GM12872 (cell line): Measurements from ENCODE around the gene MEOX1.

Experiments
- CTCF ChIP-seq: IDR thresholded peaks from 3 replicates; pipeline ENCODE4 v1.5.1; 2011; ENCODE audit warnings: low read depth, mild to moderate bottlenecking, low read length, moderate library complexity; ENCODE audit not compliant: insufficient read depth

MEOX1 gene

GRCh38 chr17:43595466-43595865, 66.3 kb downstream of the MEOX1 start:
- no peak for TF ChIP-seq CTCF

- TF ChIP-seq CTCF: no peak
Measured at GRCh38 chr17:43591779-43592562, 69.8 kb downstream of the MEOX1 start.

GRCh38 chr17:43591001-43591400, 70.7 kb downstream of the MEOX1 start:
- no peak for TF ChIP-seq CTCF
